CD4-positive, alpha-beta memory T cell (primary cell): ENCODE results near the gene YKT6. TPM values are rescaled to one million over a fixed set of nuclear protein-coding genes. Genes with fewer than 3 reads are reported as not detected.

ENCODE experiments used
- CTCF ChIA-PET: fragments of 350-600 bp; sonication (Branson Sonifier 250); formaldehyde crosslinking; loops from one replicate; lab custom pipeline; 2021; ENCODE audit warnings: inconsistent platforms; ENCODE audit not compliant: partially characterized antibody; lab: Charles Lee
- POLR2A ChIA-PET: fragments of 350-600 bp; sonication (Branson Sonifier 250); formaldehyde crosslinking; loops from one replicate; lab custom pipeline; 2021; ENCODE audit not compliant: partially characterized antibody; lab: Charles Lee
- DNase-seq, 5 donors: peaks; one replicate each; pipeline versions ENCODE4 v3.0.0 to v3.0.0-alpha.2; 2020 to 2022; ENCODE audit warnings: mixed read lengths in 1 of 5
- H3K27ac ChIP-seq: one replicate; pipeline ENCODE4 v1.7.0; 2013; ENCODE audit warnings: low read depth, low read length
- H3K27me3 ChIP-seq: 2 replicates; pipeline ENCODE4 v1.7.0; 2013; ENCODE audit warnings: mild to moderate bottlenecking, low read length, moderate library complexity; ENCODE audit not compliant: insufficient read depth
- H3K36me3 ChIP-seq: 2 replicates; pipeline ENCODE4 v1.7.0; 2013; ENCODE audit warnings: mild to moderate bottlenecking, low read length, moderate library complexity; ENCODE audit not compliant: insufficient read depth
- H3K4me1 ChIP-seq: 2 replicates; pipeline ENCODE4 v1.7.0; 2013; ENCODE audit warnings: mild to moderate bottlenecking, low read length, moderate library complexity; ENCODE audit not compliant: insufficient read depth
- H3K4me3 ChIP-seq, 2 donors: one replicate each; pipeline ENCODE4 v1.7.0; 2013; ENCODE audit warnings: low read length in 2 of 2, mild to moderate bottlenecking in 1 of 2
- H3K9me3 ChIP-seq, 2 donors: one replicate each; pipeline ENCODE4 v1.7.0; 2013; ENCODE audit warnings: low read length in 2 of 2, control low read depth in 1 of 2; ENCODE audit not compliant: control insufficient read depth in 1 of 2
- H3K27ac Mint-ChIP-seq, 7 donors: one replicate each; pipeline ENCODE4 v1.8.0; 2020 to 2021; ENCODE audit warnings: mixed read lengths in 7 of 7, mild to moderate bottlenecking in 6 of 7, inconsistent platforms in 3 of 7, moderate library complexity in 3 of 7
- H3K27me3 Mint-ChIP-seq, 2 donors: one replicate each; pipeline ENCODE4 v1.8.0; 2020 to 2021; ENCODE audit warnings: mixed read lengths in 2 of 2
- H3K36me3 Mint-ChIP-seq, 2 donors: one replicate each; pipeline ENCODE4 v1.8.0; 2020 to 2021; ENCODE audit warnings: mixed read lengths in 2 of 2, inconsistent platforms in 1 of 2, mild to moderate bottlenecking in 1 of 2
- H3K4me1 Mint-ChIP-seq, 4 donors: one replicate each; pipeline ENCODE4 v1.8.0; 2020 to 2021; ENCODE audit warnings: mixed read lengths in 4 of 4, mild to moderate bottlenecking in 1 of 4
- H3K4me3 Mint-ChIP-seq, 8 donors: one replicate each; pipeline ENCODE4 v1.8.0; 2020 to 2021; ENCODE audit warnings: mixed read lengths in 8 of 8, mild to moderate bottlenecking in 7 of 8, moderate library complexity in 6 of 8, inconsistent platforms in 3 of 8
- H3K9me3 Mint-ChIP-seq, 8 donors: one replicate each; pipeline ENCODE4 v1.8.0; 2020 to 2021; ENCODE audit warnings: mixed read lengths in 8 of 8, mild to moderate bottlenecking in 5 of 8, inconsistent platforms in 3 of 8, moderate library complexity in 1 of 8
- intact Hi-C: fragments of 100-400 bp; cut with micrococcal nuclease; formaldehyde crosslinking; loops from one replicate; pipeline ENCODE4 v1.15.1; 2023
- polyA plus RNA-seq, 2 donors: library from polyadenylated mRNA; unstranded; fragments of 300-500 nt; fragmentation: Illumina TruSeq; gene quantifications; one replicate each; pipeline ENCODE4 v1.2.3, GENCODE V29; 2021
- total RNA-seq, 2 experiments: library from RNA; stranded (reverse); gene quantifications; one replicate each; pipeline ENCODE4 v1.2.3, GENCODE V29; 2021

The YKT6 gene
- total and polyA plus RNA-seq, 4 experiments from 2014 or later, result 41.6 to 63.2 (median 52.6) TPM

DNA sequence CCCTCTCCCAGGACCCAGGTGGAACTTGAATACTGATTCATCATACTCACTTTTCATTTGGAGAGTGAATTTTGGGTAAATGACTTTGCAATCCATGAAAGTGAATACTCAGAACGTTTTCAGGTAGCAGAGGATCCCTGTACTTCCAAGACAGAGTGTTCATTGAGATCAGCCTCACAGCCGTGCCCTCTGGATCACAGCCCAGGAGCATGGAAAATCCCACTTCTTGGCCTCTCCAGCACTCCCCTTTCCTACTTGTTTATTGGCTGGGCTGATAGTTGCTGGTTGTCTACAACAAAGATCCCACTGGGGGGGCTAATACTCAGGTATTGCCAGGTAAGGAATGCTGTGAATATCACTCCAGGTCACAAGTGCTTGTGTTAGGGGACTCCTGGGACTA, 17.4 kb upstream of the YKT6 start:
- Histone ChIP-seq H3K4me3 (no peak overlapping the region), H3K36me3 (no peaks in the 10 kb centered on the region), H3K27me3 (no peaks in the 10 kb centered on the region), H3K9me3 (no peaks in the 10 kb centered on the region), H3K27ac (no peak overlapping the region), H3K4me1 (no peaks in the 10 kb centered on the region)
- Mint-ChIP-seq H3K4me3 (no peak overlapping the region), H3K36me3 (no peaks in the 10 kb centered on the region), H3K4me1 (no peaks in the 10 kb centered on the region), H3K27me3 (peaks cover 5 to 15% of the 10 kb centered on the region in 2 donors), H3K27ac (no peak overlapping the region), H3K9me3 (peaks cover 0 to 12% (median 6%) of the 10 kb centered on the region in 8 donors)
- intact Hi-C loops, result no loop called here
- CTCF ChIA-PET, result no interaction called here
- DNase-seq, result no peak
- POLR2A ChIA-PET, result no interaction called here

GRCh38 chr7:44184206-44184872, 16.4 kb upstream of the YKT6 start:
- Histone ChIP-seq H3K9me3 (no peaks in the 10 kb centered on the region), H3K36me3 (no peaks in the 10 kb centered on the region), H3K27ac (no peak overlapping the region), H3K4me3 (no peak overlapping the region), H3K27me3 (no peaks in the 10 kb centered on the region), H3K4me1 (no peaks in the 10 kb centered on the region)
- intact Hi-C loops, result no loop called here
- peaks cover 0 to 12% (median 6%) of the 10 kb centered on the region in 8 donors for H3K9me3 Mint-ChIP-seq
- no peaks in the 10 kb centered on the region for H3K36me3 Mint-ChIP-seq
- H3K4me1 Mint-ChIP-seq, result no peaks in the 10 kb centered on the region
- H3K4me3 Mint-ChIP-seq, result no peak overlapping the region
- CTCF ChIA-PET, result no interaction called here
- POLR2A ChIA-PET, result no interaction called here
- H3K27me3 Mint-ChIP-seq, result peaks cover 5 to 13% of the 10 kb centered on the region in 2 donors
- no peak for DNase-seq
- H3K27ac Mint-ChIP-seq, result no peak overlapping the region

DNA sequence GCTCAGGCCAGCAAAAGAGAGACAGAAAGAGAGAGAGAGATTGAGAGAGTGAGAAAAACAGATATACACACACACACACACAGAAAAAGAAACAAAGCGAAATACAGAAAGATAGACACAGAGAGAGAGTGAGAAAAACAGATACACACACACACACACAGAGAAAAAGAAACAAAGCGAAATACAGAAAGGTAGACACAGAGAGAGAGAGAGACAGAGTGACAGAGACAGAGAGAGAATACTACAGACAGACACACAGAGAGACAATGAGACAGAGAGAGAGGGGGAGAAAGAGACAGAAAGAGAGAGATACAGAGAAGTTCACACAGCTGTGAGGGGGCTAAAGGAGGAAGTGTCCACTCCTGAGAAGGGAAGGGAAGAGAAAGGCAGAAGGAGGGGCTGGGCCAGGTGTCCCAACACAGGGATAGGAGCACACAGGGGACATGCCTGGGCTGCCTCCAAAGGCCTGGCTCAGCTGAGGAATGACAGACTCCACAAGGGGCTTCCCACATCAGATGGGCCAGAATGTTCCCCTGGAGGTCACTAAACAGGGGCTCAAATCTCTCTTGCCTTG, 15.8 kb upstream of the YKT6 start:
- H3K27me3 Mint-ChIP-seq, result peaks cover 5 to 11% of the 10 kb centered on the region in 2 donors
- Histone ChIP-seq H3K4me3 (no peak overlapping the region), H3K36me3 (no peaks in the 10 kb centered on the region), H3K4me1 (no peaks in the 10 kb centered on the region), H3K27ac (no peak overlapping the region), H3K27me3 (no peaks in the 10 kb centered on the region), H3K9me3 (no peaks in the 10 kb centered on the region)
- CTCF ChIA-PET, result interaction anchor here (1.0 kb wide), 1 partner anchor 10 kb away, joined by 3 read pairs; no protein-coding TSS in a partner anchor
- H3K27ac Mint-ChIP-seq, result peak overlapping the region in 1 of 7 donors; percentile 62
- POLR2A ChIA-PET, result no interaction called here
- DNase-seq, result no peak
- intact Hi-C loops, result no loop called here
- no peak overlapping the region for H3K4me3 Mint-ChIP-seq
- H3K9me3 Mint-ChIP-seq, result peaks cover 0 to 12% (median 6%) of the 10 kb centered on the region in 8 donors
- H3K36me3 Mint-ChIP-seq, result no peaks in the 10 kb centered on the region
- no peaks in the 10 kb centered on the region for H3K4me1 Mint-ChIP-seq

GRCh38 chr7:44185729-44186128, 15.0 kb upstream of the YKT6 start:
- Mint-ChIP-seq H3K9me3 (peaks cover 0 to 12% (median 6%) of the 10 kb centered on the region in 8 donors), H3K36me3 (no peaks in the 10 kb centered on the region), H3K27me3 (peaks cover 5 to 11% of the 10 kb centered on the region in 2 donors), H3K4me1 (no peaks in the 10 kb centered on the region), H3K4me3 (no peak overlapping the region), H3K27ac (no peak overlapping the region)
- H3K36me3 ChIP-seq, result no peaks in the 10 kb centered on the region
- POLR2A ChIA-PET, result no interaction called here
- H3K27me3 ChIP-seq, result no peaks in the 10 kb centered on the region
- no peaks in the 10 kb centered on the region for H3K9me3 ChIP-seq
- no peaks in the 10 kb centered on the region for H3K4me1 ChIP-seq
- no peak for DNase-seq
- intact Hi-C loops, result no loop called here
- H3K4me3 ChIP-seq, result no peak overlapping the region
- CTCF ChIA-PET, result interaction anchor here (1.0 kb wide), 2 partner anchors 9 to 10 kb away, joined by 3 read pairs; no protein-coding TSS in a partner anchor
- no peak overlapping the region for H3K27ac ChIP-seq

DNA sequence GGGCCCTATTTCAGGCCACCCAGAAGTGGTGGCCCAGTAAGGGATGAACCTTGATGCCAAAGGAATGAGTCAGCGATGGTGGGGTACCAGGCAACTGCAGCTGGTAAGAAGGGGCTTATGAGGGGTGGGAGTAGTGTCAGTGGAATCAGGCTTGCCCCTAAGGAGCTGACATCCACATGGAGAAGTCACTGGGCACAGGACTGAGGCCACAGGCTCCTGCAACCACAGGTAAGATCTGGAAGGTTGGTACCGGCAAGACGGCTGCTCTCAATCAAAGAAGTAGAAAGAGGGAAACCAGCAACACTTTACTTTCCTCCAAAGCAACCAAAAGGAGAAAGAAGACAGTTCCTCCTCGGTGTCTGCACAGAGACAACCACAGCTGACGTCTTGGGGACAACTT, 14.0 kb upstream of the YKT6 start:
- Histone ChIP-seq H3K27ac (no peak overlapping the region), H3K4me1 (no peaks in the 10 kb centered on the region), H3K36me3 (no peaks in the 10 kb centered on the region), H3K9me3 (no peaks in the 10 kb centered on the region), H3K27me3 (no peaks in the 10 kb centered on the region), H3K4me3 (no peak overlapping the region)
- no peak overlapping the region for H3K4me3 Mint-ChIP-seq
- H3K9me3 Mint-ChIP-seq, result peaks cover 0 to 12% (median 6%) of the 10 kb centered on the region in 8 donors
- peak overlapping the region in 2 of 7 donors; percentile 20 to 64 for H3K27ac Mint-ChIP-seq
- H3K36me3 Mint-ChIP-seq, result no peaks in the 10 kb centered on the region
- intact Hi-C loops, result no loop called here
- peaks cover 3 to 8% of the 10 kb centered on the region in 2 donors for H3K27me3 Mint-ChIP-seq
- no peak for DNase-seq
- no peaks in the 10 kb centered on the region for H3K4me1 Mint-ChIP-seq
- CTCF ChIA-PET, result no interaction called here
- POLR2A ChIA-PET, result no interaction called here

DNA sequence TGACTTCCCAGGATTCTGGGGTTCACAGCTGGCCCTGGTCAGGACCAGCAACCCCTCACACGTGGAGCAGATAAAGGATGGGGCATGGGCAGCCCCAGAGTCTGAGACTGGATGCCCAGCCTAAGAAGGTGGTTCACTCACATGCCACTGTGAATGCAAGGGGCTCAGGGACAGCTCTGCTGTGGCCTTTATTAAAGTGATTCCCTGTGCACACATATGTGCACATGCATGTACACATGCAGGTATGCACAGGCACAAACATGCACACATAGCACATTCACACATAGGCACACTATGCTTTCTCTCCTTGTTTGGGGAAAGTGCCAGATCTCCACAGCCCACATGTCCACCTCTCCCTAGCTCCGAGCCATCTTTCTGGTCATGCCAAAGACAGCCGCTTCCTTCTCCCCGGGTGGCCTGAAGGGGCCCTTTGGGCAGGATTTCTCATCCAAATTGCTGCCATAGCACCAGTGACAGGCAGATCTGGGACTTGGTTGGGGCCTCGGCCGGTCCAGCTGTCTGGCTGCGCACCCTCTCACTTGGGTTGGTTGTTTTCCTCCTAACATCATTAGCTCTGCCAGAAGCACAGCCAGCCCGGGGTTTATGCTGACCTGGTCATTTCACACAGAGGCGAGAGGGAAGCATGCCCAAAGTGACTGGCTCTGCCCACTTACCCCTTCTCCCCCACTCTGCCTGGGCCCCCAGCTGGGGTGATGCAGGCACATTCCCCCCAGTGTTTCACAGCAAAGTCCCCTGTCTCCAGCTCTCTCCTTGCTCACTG, 13.0 kb upstream of the YKT6 start:
- H3K4me3 ChIP-seq, result no peak overlapping the region
- H3K9me3 ChIP-seq, result no peaks in the 10 kb centered on the region
- ChIA-PET CTCF (interaction anchor here (0.5 kb wide), 1 partner anchor 166 kb away, joined by 3 read pairs; no protein-coding TSS in a partner anchor), POLR2A (no interaction called here)
- intact Hi-C loops, result no loop called here
- H3K9me3 Mint-ChIP-seq, result peaks cover 0 to 5% (median 3%) of the 10 kb centered on the region in 8 donors
- no peaks in the 10 kb centered on the region for H3K36me3 Mint-ChIP-seq
- H3K4me3 Mint-ChIP-seq, result no peak overlapping the region
- no peak overlapping the region for H3K27ac Mint-ChIP-seq
- H3K36me3 ChIP-seq, result no peaks in the 10 kb centered on the region
- no peak for DNase-seq
- peaks cover 5% of the 10 kb centered on the region in 2 donors for H3K27me3 Mint-ChIP-seq
- no peaks in the 10 kb centered on the region for H3K4me1 ChIP-seq
- no peak overlapping the region for H3K27ac ChIP-seq
- no peaks in the 10 kb centered on the region for H3K27me3 ChIP-seq
- no peaks in the 10 kb centered on the region for H3K4me1 Mint-ChIP-seq
